GM19043 (cell line): ENCODE measurements around the gene MPG.
"Not testable (repeated sequence)": the region's sequence is repeated elsewhere in the genome, so short reads cannot be mapped to it uniquely, and the experiment has no call there.

Source experiments
- ATAC-seq: cut with Tn5 transposase; IDR thresholded peaks from one replicate; pipeline ENCODE4 v1.9.1; 2021; ENCODE audit warnings: low read depth; ENCODE audit not compliant: unreplicated experiment

MPG gene

GRCh38 chr16:106623-107324 lies 28.7 kb downstream of the MPG start:
- no peak for ATAC-seq

DNA sequence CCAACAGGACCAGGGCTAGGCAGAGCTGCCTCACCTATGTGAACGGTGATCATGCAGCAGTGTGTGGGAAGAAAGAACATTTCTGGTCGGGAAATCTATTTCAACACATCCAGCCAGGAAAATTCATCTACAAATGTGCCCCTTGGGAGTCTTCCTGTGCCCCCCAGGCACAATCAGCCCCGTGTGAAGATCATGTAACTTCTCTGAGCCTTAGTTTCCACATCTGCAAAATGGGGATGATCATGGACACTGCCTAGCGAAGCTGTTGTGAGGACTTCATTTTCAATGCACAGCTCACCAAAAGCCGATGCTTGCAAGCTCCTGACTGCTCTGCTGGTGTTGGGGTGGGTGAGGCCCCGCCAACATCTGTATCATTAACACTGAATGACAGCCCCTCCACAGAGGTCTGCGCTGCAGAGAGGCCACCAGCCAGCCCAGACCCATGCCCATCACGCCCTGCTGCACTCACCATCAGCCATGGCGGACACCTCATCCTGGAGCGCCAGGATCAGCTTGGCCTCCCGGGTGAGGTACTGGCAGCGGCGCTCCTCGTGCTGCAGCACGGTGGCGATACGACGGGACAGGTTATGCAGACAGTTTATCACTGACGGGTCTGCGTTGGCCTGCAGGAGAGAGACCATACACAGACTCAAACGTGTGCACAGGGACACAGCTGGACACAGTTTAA lies 34.3 kb downstream of the MPG start:
- no peak for ATAC-seq

DNA sequence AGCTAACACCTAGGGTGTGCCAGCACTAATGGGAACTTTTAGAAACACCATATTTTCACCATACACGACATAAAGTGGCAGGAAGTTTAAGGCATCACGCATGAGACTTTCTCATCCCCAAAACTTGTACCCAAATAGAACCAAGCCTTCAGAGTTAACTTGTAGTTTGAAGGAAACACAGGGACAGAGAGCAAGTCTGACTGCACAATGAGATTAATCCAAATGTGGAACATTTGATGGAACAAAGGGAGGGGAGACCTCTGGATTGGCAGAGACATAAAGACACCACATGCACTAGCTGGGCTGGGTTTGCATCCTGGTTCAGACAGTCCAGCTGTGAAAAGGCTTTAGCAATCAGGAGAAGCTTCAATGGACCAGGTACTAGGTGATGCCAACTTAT lies 36.3 kb downstream of the MPG start:
- ATAC-seq, result no peak

DNA sequence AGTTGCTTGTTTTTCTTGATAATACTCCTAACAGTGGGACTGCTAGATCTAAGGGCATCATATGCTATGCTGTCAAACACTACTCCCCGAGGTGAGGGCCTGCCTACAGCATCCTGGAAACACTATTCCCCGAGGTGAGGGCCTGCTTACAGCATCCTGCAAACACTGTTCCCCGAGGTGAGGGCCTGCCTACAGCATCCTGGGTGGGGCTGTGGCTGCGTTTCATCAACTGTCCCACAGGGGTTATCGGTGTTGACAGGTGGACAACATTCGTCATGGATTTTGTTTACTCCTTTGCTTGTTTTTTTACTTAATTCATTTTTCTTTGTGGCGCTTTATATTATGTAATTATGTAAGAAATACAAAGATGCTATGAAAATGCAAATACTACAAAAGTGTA lies 38.0 kb downstream of the MPG start:
- no peak for ATAC-seq

DNA sequence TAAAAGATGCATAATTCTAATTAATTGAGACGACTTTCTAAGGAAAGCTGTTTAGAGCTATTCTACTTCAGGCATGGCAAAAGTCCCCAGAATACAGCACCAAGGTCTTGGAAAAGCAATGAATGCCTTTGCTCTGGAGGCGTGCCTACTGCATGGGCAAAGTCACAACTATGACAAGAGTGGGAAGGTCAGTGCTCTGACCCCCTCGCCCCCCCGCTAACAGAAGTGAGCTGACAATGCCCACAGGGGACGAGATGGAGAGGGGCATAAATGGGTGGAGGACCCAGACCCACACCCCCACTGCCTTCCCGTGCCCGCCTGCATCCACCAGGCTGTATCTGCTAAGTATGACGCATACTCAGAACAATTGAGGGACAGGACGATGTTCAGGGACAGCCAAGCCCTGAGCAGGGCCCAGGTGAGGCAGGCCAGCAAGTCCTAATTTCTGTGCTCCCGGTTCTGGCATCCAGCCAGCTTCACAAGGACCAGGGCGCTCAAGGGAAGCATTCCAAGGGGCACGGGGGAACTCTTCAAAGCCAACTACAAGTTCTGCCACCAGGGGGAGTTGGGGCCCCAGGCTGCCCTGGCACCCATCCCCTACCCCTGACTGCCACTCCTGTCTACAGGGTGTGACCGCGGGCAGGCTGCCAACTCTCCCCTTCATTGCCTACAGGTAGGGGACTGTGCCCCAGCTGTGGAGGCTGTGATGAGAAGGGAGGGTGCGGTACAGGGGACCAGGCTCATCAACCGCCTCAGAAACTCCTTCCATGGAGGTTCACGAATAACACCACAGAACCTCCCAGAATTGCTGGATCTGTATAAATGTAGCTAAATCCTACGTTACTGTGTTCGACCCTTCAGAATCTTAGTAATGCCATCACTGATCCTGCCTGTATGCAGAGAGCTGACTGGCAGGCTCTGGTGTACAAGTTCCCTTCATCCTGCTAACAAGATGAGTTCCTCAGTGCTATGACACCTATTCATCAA lies 39.6 kb downstream of the MPG start:
- ATAC-seq, result no peak

- no peak for ATAC-seq
These were observed 40.8 kb downstream of the MPG start for GRCh38 chr16:118857-119256.

- no peak for ATAC-seq
These were observed 41.3 kb downstream of the MPG start for GRCh38 chr16:119295-119694.

- ATAC-seq, result no peak
These were observed 41.9 kb downstream of the MPG start for GRCh38 chr16:119835-120491.

DNA sequence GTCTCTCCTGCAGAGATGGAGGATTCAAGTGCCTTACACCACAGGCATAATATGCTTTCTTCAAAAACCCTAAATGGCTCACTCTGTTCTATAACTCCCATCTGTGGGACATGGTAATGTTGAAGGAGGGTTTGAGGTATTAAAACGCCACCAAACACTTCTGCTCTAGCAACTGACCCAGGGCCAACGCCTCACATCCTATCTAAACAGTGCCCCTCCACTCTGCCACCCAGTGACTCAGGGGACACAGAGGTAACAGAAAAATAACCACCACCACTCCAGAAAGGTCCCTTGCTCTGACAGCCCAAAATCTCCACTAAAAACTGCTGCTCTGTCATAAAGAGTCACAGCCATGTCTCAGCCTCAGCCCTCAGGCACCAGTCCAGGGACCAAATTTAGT lies 42.7 kb downstream of the MPG start:
- no peak for ATAC-seq

DNA sequence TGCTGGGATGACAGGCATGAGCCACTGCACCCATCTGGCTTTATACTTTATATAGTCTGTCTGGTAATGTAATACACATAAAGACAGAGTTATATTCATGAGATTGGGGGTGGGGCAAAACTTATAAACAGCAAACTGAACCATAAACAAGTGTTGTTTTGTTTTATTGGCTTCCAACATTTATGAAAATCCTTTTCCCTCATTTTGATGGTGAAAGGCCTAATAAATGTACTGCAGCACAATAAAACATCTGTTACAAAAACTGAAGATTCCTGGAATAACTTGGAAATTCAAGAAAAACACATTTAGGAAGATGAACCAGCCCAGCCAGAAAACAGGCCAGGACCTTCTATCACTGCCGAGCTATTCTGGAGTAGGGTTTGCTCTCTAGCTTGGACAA lies 44.3 kb downstream of the MPG start:
- ATAC-seq, result no peak

DNA sequence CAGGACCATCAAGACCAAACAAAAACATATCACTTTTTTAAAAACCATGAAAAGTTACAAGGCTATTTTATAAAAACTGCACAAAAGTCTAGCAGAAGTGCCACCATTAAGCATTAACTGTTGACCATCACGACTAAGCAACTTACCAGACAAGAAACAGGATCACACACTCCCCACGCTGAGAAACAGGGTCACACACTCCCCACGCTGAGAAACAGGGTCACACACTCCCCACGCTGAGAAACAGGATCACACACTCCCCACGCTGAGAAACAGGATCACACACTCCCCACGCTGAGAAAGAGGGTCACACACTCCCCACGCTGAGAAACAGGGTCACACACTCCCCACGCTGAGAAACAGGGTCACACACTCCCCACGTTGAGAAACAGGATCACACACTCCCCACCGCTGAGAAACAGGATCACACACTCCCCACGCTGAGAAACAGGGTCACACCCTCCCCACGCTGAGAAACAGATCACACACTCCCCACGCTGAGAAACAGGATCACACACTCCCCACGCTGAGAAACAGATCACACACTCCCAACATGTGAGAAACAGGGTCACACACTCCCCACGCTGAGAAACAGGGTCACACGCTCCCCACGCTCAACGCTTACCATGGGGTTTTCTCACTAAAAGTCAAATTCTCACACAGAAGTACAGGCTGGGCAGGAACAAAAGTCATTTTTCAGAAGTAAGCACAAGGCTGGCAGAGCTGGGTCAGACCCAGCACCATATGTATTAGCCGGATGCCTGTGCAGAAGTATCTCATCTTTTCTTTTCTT lies 45.7 kb downstream of the MPG start:
- ATAC-seq, result not testable (repeated sequence)

DNA sequence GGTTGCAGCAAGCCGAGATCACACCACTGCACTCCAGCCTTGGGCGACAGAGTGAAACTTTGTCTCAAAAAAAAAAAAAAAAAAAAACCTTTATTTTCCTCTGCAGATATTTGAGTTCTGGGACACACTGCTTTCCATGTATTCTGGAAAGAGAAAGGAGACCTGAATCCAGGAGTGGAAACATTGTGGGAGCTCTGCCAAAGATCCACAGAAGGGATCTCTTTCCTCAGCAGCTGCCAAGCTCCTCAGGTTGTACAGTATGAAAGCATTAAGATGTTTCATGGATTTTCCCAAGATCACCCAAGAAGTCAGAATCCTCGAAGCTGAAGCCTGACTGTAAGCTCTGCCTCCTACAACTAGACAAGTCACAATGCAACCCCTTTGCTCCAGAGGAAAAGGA lies 47.0 kb downstream of the MPG start:
- no peak for ATAC-seq

DNA sequence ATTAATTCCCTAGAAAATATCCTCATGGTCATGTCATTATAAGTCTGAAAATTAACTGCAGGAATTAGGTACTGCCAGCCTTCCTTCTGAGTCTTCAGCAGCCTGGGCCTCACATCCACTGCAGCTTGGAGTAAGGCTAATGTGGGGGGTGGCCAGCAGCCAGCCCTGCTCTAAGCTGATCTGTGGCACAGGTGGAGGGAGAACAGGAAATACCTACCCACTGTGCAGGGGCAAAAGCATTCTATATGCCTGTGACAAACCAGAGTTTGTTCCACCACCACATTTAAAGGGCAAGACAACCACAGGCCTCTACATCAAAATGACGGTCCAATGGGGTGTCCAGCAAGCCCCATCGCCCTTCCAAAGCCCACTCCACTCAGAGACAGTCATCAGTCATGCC lies 51.0 kb downstream of the MPG start:
- ATAC-seq, result no peak

GRCh38 chr16:130533-131173 lies 52.6 kb downstream of the MPG start:
- no peak for ATAC-seq

DNA sequence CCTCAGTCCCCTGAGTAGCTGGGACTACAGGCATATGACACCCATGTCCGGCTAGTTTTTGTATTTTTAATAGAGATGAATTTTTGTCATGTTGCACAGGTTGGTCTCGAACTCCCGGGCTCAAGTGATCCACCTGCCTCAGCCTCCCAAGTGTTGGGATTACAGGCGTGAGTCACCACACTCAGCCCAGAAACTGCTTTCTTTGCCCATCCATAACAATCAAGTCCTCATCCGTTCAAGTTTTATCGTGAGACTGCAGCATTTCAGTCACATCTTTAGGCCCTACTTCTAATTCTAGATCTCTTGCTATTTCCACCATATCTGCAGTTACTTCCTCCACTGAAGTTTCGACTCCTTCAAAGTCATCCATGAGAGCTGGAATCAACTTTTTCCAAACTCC lies 54.1 kb downstream of the MPG start:
- ATAC-seq, result no peak

DNA sequence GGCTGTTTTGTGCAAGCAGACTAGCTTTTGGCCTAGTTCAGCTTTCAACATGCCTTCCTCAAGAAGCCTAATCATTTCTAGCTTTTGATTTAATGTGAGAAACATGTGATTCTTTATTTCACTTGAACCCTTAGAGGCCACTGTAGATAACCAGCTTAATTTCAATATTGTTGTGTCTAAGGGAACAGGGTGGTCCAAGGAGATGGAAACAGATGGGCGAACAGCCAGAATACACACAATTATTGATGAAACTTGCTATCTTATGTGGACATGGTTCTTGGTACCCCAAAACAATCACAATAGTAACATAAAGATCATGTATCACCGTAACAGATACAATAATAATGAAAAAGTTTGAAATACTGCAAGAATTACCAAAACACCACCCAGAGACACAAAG lies 55.7 kb downstream of the MPG start:
- ATAC-seq, result no peak
